OCI-LY7 (cell line): ENCODE measurements around the gene MALRD1. TPM values are rescaled to one million over a fixed set of nuclear protein-coding genes. Genes with fewer than 3 reads are reported as not detected.

Experiments
- BruUV-seq: library from RNA; stranded (reverse); fragments of 400-500 nt; replicated peaks from 2 replicates; lab custom pipeline; 2021; lab: Mats Ljungman, UMichigan
- CTCF ChIA-PET: fragments of 300-600 bp; sonication (Branson Sonifier 250); formaldehyde crosslinking; loops from one replicate; lab custom pipeline; 2022; ENCODE audit warnings: antibody characterized with exemption; ENCODE audit not compliant: unreplicated experiment; lab: Charles Lee
- POLR2A ChIA-PET: fragments of 300-600 bp; sonication (Branson Sonifier 250); formaldehyde crosslinking; loops from one replicate; lab custom pipeline; 2022; ENCODE audit warnings: antibody characterized with exemption; lab: Charles Lee
- DNase-seq: peaks from one replicate; pipeline ENCODE4 v3.0.0-alpha.2; 2015; ENCODE audit warnings: low spot score
- H2AFZ ChIP-seq: fragments of 200-600 bp; sonication (generic), shearing (Covaris generic); 2 replicates; pipeline ENCODE4 v1.6.1; 2014; ENCODE audit warnings: mild to moderate bottlenecking, antibody characterized with exemption, low read length, moderate library complexity
- H3K27ac ChIP-seq: fragments of 200-600 bp; sonication (generic); 2 replicates; pipeline ENCODE4 v1.5.1; 2014; ENCODE audit warnings: mixed run types, low read depth, mild to moderate bottlenecking, moderate library complexity, low read length, inconsistent platforms; ENCODE audit not compliant: poor library complexity, severe bottlenecking
- H3K36me3 ChIP-seq: fragments of 200-600 bp; sonication (generic); 2 replicates; pipeline ENCODE4 v1.6.1; 2014; ENCODE audit warnings: mild to moderate bottlenecking, antibody characterized with exemption, low read length, moderate library complexity, mixed read lengths; ENCODE audit not compliant: insufficient read depth
- H3K4me1 ChIP-seq: fragments of 200-600 bp; sonication (generic); 2 replicates; pipeline ENCODE4 v1.5.1; 2014; ENCODE audit warnings: mild to moderate bottlenecking, low read length; ENCODE audit not compliant: insufficient read depth, poor library complexity, severe bottlenecking
- H3K4me2 ChIP-seq: fragments of 200-600 bp; sonication (generic); 2 replicates; pipeline ENCODE4 v1.6.1; 2014; ENCODE audit warnings: mild to moderate bottlenecking, low read length
- H3K4me3 ChIP-seq: fragments of 200-600 bp; sonication (generic); 2 replicates; pipeline ENCODE4 v1.5.1; 2014; ENCODE audit warnings: mild to moderate bottlenecking, low read depth, low read length; ENCODE audit not compliant: poor library complexity, severe bottlenecking
- H3K79me2 ChIP-seq: fragments of 200-600 bp; sonication (generic); 2 replicates; pipeline ENCODE4 v1.6.1; 2016; ENCODE audit warnings: low read depth, mild to moderate bottlenecking, low read length, moderate library complexity, mixed read lengths; ENCODE audit not compliant: insufficient read depth
- H3K9me2 ChIP-seq: fragments of 200-600 bp; sonication (generic); 2 replicates; pipeline ENCODE4 v1.6.1; 2016; ENCODE audit warnings: mild to moderate bottlenecking, low read length, mixed read lengths; ENCODE audit not compliant: insufficient read depth
- H3K9me3 ChIP-seq: fragments of 200-600 bp; sonication (generic); 2 replicates; pipeline ENCODE4 v1.6.1; 2014; ENCODE audit warnings: mild to moderate bottlenecking, mixed run types, low read length, mixed read lengths
- H4K20me1 ChIP-seq: fragments of 200-600 bp; sonication (generic); 2 replicates; pipeline ENCODE4 v1.6.1; 2014; ENCODE audit warnings: mild to moderate bottlenecking, antibody characterized with exemption, low read length, moderate library complexity, mixed read lengths; ENCODE audit not compliant: insufficient read depth
- EZH2phosphoT487 ChIP-seq: fragments of 200-600 bp; sonication (generic); IDR thresholded peaks from 2 replicates; pipeline ENCODE4 v1.6.1; 2018; ENCODE audit warnings: low read depth, borderline replicate concordance, mild to moderate bottlenecking, mixed run types, antibody characterized with exemption, low read length, moderate library complexity, mixed read lengths
- intact Hi-C: fragments of 100-400 bp; cut with micrococcal nuclease; formaldehyde crosslinking; loops from one replicate; pipeline ENCODE4 v1.10.0; 2022; ENCODE audit not compliant: unreplicated experiment
- total RNA-seq, 2 experiments: library from RNA; depleted of rRNA in 1 of 2; stranded (reverse); fragments of >200 nt in 1 of 2; shearing (Covaris generic) in 1 of 2; gene quantifications; 2 replicates each; pipeline ENCODE4 v1.2.3, GENCODE V29; 2014 to 2022
- TF ChIP-seq, protein P1 (sequence below): fragments of 200-600 bp; sonication (generic); conservative IDR thresholded peaks from 2 replicates; pipeline ENCODE4 v1.5.1; 2014; ENCODE audit warnings: mild to moderate bottlenecking, antibody characterized with exemption, low read length, moderate library complexity, mixed read lengths

MALRD1 gene
- total RNA-seq, 2 experiments from 2014 or later, result not detected

DNA sequence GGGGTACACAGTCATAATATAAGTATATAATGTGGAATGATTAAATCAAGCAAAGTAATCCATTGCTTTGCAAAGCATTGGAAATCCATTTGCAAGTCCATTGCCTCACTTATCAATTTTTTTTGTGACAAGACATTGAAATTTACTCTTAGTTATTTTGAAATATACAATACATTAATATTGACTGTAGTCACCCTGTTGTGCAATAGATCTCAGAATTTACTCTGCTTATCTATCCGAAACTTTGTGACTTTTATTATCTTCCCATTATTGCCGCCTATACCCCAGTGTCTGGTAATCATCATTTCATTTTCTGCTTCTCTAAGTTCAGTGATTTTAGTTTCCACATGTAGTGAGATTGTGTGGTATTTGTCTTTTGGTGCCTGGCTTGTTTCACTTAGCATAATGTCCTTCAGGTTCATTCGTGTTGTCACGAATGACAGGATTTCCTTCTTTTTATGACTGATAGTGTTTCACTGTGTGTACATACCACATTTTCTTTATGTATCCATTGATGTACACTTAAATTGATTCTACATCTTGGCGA lies 5.8 kb downstream of the MALRD1 start:
- POLR2A ChIA-PET, result no interaction called here
- H3K36me3 ChIP-seq, result no peaks in the 10 kb centered on the region
- no peak overlapping the region for H3K4me3 ChIP-seq
- no peaks in the 10 kb centered on the region for H4K20me1 ChIP-seq
- H2AFZ ChIP-seq, result no peak overlapping the region
- no peak for DNase-seq
- BruUV-seq, result no TSS peak
- no peaks in the 10 kb centered on the region for H3K9me2 ChIP-seq
- no peak overlapping the region for H3K27ac ChIP-seq
- CTCF ChIA-PET, result no interaction called here
- TF ChIP-seq EZH2phosphoT487, result no peak
- TF ChIP-seq, protein P1, sequence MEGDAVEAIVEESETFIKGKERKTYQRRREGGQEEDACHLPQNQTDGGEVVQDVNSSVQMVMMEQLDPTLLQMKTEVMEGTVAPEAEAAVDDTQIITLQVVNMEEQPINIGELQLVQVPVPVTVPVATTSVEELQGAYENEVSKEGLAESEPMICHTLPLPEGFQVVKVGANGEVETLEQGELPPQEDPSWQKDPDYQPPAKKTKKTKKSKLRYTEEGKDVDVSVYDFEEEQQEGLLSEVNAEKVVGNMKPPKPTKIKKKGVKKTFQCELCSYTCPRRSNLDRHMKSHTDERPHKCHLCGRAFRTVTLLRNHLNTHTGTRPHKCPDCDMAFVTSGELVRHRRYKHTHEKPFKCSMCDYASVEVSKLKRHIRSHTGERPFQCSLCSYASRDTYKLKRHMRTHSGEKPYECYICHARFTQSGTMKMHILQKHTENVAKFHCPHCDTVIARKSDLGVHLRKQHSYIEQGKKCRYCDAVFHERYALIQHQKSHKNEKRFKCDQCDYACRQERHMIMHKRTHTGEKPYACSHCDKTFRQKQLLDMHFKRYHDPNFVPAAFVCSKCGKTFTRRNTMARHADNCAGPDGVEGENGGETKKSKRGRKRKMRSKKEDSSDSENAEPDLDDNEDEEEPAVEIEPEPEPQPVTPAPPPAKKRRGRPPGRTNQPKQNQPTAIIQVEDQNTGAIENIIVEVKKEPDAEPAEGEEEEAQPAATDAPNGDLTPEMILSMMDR, result no peak
- no peaks in the 10 kb centered on the region for H3K9me3 ChIP-seq
- H3K4me1 ChIP-seq, result no peaks in the 10 kb centered on the region
- H3K4me2 ChIP-seq, result no peak overlapping the region
- intact Hi-C loops, result no loop called here
- H3K79me2 ChIP-seq, result no peaks in the 10 kb centered on the region

DNA sequence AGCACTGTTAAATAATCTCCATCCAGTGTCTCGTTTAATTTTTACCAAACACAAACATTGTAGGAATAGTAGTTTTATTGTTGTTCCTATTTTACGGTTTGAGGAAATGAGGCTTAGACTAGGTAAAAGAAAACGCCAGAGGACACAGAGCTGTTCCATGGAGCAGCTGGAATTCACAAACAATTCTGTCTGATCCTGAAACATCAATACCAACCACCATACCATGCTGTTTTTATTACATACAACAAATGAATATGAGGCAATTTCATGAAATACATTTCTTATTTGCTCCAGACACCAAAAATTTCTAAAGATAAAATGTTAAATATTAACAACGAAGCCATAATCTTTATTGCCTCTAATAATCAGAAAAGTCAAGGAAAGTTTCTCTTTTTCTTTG lies 9.4 kb downstream of the MALRD1 start:
- Histone ChIP-seq H4K20me1 (no peaks in the 10 kb centered on the region), H3K79me2 (no peaks in the 10 kb centered on the region), H3K9me2 (no peaks in the 10 kb centered on the region), H3K9me3 (no peaks in the 10 kb centered on the region), H3K36me3 (no peaks in the 10 kb centered on the region), H3K4me3 (no peak overlapping the region), H3K4me2 (no peak overlapping the region), H3K27ac (no peak overlapping the region), H3K4me1 (no peaks in the 10 kb centered on the region), H2AFZ (no peak overlapping the region)
- no TSS peak for BruUV-seq
- ChIA-PET CTCF (no interaction called here), POLR2A (interaction anchor here (0.6 kb wide), 1 partner anchor 15 kb away, joined by 3 read pairs; no protein-coding TSS in a partner anchor)
- DNase-seq, result no peak
- TF ChIP-seq, protein P1, result no peak
- no peak for TF ChIP-seq EZH2phosphoT487
- intact Hi-C loops, result no loop called here

DNA sequence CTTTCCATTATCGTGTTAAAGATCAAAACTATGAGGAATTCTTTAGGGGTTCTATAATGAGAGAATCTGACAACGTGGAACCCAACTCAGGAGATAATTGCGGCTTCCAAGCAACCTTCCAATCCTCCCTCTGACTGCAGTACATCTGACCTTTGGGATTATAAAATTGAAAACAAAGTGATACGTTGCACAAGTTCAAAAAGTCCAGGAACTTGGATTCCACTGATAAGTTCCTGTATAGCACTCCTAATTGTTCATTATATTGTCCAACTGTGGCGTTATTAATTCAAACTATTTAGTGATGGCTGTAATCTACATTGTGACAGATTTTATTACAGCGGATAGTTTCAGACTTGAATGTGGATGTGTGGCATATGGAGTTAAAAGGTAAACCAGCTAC lies 15.4 kb downstream of the MALRD1 start:
- CTCF ChIA-PET, result no interaction called here
- no peak for DNase-seq
- no peaks in the 10 kb centered on the region for H3K79me2 ChIP-seq

More for the DNA sequence above, 15.4 kb downstream of the MALRD1 start:
- no peaks in the 10 kb centered on the region for H4K20me1 ChIP-seq
- no peak overlapping the region for H3K4me3 ChIP-seq
- no peaks in the 10 kb centered on the region for H3K36me3 ChIP-seq
- H3K9me2 ChIP-seq, result no peaks in the 10 kb centered on the region
- BruUV-seq, result no TSS peak
- H3K9me3 ChIP-seq, result no peaks in the 10 kb centered on the region
- POLR2A ChIA-PET, result no interaction called here
- no peak overlapping the region for H3K27ac ChIP-seq
- intact Hi-C loops, result no loop called here
- no peak overlapping the region for H3K4me2 ChIP-seq
- H3K4me1 ChIP-seq, result no peaks in the 10 kb centered on the region
- no peak overlapping the region for H2AFZ ChIP-seq
- TF ChIP-seq, protein P1, result no peak
- TF ChIP-seq EZH2phosphoT487, result no peak
